NCI-H510A (cell line): Measurements from ENCODE around the gene SLC28A1.
"Not testable (repeated sequence)": the region's sequence is repeated elsewhere in the genome, so short reads cannot be mapped to it uniquely, and the experiment has no call there.

Source experiments
- DNase-seq: peaks from one replicate; lab custom pipeline; 2025; lab: John Stamatoyannopoulos, UW

The SLC28A1 gene

DNA sequence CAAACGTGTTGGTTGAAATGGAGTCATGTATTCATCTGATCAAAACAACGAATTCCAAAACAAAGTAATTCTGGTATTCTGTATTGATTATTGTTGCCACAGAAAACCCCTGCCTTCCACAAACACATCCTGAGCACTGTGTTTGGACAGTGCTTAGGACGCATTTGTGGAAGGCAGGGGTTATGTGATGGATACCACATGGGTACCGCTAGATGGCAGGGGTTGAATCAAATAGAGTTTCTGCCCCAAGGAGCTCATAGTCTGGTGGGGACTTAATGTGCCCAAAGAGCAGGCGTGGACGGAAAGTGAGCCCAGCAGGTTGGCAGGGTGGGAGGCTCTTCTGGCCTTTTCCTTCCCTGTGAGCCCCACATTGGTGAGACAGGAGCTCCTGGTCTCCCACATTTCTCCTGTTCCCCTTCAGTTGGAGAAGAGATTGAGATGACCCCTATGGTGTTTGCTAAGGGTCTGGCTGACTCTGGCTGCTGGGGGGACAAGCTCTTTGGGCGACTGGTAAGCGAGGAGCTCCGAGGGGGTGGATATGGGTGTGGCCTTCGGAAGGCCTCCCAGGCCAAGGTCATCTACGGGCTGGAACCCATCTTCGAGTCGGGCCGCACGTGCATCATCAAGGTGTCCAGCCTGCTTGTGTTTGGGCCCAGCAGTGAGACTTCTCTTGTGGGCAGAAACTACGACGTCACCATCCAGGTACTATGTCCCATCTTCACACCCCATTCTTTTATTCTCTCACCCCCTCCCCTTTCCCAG, 22.1 kb upstream of the SLC28A1 start:
- DNase-seq, result no peak

DNA sequence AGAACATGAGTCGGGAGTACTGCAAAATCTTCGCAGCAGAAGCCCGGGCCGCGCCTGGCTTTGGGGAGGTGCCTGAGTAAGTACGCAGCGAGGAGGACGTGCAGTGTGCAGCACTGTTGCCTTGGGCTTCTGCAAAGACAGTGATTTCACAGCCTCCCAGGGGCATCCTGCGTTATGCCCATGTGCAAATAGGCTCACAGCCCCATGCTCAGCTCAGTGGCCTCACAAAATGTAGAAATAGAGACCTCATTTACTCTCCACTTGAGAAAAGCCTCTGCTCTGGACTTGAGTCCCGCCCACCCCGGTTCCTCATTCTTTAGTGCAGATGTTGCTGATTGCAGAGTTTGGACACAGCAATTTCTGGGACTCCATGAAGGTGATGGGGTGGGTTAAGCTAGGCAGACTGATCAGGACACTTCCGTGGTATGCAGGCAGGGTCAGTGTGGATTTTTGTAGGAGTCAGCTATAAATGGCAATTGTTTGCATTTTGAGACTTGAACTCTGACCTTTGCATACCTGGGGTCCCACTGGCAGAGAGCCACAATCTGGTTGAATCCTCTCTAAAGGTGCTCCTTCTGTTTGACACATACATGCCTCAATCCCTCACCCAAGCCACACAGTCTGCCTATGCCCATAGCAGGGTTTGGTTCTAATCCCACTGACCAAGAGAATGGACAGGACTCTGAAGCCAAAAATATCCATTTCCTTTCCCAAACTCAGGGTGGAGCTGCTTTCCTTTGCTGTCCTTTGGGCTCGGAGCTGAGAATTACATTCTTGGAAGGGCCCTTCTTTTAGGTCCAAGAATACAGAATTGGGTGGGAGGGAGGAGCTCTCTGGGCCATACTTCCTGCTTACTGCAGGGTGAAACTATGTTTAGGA, 20.7 kb upstream of the SLC28A1 start:
- DNase-seq, result no peak

DNA sequence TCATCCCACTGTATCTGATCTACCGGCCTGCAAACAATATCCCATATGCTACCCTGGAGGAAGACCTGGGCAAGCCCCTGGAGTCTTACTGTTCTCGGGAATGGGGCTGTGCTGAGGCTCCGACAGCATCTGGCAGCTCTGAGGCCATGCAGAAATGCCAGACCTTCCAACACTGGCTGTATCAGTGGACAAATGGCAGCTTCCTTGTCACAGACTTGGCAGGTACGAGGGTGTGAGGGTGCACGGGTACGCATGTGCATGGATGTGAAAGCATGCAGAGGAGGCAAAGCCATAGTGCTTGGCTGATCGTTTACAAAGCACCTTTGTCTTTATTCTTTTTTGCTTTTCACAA, 20.0 kb upstream of the SLC28A1 start:
- DNase-seq, result no peak

DNA sequence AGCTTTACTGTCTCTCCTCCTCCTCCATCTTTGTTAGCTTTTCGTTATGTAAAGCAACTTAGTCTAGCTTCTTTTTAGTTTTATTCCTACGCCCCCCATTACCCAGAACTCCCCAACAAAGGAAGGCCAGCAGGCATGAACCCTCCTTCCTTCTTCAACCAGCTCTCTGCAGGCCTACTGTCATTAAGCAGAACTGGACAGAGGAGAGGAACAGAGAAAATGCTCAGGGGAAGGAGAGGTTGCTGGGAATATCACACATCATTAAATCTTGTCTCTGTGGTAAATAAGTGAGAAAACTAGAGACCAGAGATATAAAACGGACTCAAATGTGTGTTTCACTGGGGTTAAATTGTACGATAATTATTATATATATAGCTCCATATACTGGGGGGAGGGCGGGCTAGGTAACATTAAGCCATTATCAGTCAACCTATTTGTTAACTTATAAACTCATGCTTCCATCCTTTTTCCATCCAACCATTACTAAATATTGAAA, 19.3 kb upstream of the SLC28A1 start:
- DNase-seq, result no peak

DNA sequence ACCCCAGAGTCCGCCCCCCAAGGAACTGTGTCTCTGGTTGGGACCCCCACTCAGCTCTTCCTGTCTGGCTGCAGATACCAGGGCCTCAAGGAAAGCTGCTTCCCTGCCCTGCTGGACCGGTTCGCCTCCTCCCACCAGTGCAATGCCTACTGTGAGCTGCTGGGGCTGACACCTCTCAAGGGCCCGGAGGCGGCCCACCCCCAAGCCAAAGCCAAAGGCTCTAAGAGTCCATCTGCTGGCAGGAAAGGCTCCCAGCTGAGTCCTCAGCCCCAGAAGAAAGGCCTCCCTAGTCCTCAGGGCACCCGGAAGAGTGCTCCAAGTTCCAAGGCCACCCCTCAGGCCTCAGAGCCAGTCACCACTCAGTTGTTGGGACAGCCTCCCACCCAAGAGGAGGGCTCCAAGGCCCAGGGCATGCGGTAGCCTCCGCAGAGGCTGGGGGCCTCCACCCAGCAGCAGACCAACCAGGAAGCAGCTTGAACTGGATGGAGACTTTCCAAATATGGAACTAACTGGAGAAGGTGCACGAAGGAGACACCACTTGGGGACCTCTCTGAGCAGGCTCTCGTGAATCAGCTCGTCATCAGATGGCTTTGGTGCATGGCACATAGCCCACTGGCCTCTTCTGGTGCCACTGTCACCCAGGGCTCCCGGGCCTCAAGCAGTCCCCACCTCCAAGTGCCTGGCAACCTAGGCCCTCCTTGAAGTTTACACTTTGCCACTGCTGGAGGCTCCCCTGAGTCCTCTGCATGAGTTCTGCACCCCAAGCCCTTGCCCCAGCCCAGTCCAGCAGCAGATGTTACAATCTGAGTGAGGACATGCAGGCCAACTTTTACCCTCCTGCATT, 16.2 kb upstream of the SLC28A1 start:
- no peak for DNase-seq

DNA sequence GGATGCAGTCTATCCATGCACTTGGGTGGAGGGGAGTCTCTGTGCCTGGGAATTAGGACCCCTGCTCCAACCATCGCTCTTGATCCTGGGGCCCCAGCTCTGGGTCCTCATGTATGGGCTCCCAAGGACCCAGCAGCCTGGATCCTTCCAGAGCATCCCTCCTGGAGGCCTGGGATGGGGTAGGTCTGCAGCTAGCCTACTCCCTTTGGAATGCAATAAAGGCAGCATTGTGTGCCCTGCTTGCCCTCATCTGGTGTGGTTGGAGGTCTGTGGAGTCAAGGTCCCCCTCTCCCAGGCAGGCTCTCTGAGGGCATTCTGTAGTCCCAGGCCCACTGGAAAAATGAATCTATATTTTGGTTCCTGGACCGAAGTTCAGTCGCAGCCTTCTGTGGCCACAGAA, 15.0 kb upstream of the SLC28A1 start:
- no peak for DNase-seq

DNA sequence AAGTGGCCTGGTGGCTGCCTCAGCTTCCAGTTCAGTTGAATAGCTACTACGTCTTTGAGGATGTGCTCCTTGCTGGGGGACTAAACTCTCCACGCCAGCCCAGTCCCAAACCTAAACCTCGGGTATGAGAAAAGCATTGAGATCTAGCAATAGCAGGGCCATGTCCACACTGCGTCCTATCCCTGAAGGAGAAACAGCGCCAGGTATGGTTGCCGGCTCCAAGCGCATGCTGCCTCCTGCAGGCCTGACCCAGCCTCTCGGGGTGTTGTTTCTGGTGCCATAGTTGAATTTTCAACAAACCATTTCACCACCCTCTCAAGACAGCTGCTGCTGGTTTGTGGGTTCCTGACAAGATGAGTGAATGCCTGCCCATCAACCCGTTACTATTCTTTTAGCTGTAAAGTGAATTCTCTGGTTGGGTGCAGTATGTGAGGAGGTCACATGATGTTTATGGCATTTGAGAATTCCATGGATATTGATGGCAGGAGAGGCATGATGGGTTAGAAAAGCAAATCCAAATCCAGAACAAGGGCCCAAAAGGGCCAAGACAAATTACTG, 13.0 kb upstream of the SLC28A1 start:
- DNase-seq, result no peak

DNA sequence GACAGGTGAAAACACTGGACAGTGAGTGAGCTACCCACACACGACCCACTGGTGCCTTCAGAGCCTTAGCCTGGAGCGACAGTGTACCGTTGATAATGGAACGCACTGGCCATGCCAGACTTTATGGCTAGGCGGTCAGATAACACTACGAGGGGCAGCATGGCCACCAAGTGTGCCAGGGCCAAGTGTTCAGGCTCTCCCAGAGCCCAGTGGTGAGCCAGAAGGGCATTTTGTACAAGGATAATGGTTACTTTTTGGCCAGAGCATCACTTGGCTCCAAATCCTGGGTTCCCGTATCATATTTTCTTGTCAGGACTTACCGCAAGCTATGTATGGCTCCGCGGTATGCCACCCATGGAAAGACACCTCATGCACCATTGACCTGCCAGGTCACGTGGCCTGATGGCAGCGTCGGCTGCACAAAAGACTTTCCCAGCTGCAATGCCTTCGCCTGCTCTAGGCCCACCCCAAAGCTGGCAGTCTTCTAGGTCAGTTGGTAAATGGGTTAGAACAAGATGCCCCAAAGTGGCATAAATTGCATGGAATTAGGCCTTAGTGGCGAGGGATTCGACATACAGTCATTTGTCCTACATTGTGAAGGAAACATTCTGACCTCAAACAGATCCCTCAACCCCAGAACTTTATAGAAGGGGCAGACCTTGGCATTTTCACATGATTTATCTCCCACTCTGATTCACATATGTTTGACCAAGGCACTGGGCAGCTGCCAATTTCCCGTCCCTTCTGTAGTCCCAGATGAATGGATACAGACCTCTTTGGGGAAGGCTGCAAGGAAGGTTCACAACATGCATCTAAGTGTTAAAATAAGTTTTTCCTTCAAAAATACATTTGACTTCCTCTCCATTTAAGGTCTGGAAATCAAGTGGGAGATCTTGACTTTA, 12.2 kb upstream of the SLC28A1 start:
- no peak for DNase-seq

DNA sequence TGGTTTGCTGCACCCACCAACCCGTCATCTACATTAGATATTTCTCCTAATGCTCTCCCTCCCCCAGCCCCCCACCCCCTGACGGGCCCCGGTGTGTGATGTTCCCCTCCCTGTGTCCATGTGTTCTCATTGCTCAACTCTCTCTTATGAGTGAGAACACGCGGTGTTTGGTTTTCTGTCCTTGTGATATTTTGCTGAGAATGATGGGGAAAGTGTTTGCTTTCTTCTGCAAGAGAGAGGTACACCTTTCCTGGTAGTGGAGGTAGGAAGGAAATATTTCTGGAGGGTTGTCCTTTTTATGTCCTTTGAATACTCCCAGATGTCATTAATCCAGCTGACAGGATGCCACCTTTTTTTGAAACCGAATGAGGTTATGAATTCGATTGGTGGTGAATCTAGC, 10.5 kb upstream of the SLC28A1 start:
- DNase-seq, result no peak

DNA sequence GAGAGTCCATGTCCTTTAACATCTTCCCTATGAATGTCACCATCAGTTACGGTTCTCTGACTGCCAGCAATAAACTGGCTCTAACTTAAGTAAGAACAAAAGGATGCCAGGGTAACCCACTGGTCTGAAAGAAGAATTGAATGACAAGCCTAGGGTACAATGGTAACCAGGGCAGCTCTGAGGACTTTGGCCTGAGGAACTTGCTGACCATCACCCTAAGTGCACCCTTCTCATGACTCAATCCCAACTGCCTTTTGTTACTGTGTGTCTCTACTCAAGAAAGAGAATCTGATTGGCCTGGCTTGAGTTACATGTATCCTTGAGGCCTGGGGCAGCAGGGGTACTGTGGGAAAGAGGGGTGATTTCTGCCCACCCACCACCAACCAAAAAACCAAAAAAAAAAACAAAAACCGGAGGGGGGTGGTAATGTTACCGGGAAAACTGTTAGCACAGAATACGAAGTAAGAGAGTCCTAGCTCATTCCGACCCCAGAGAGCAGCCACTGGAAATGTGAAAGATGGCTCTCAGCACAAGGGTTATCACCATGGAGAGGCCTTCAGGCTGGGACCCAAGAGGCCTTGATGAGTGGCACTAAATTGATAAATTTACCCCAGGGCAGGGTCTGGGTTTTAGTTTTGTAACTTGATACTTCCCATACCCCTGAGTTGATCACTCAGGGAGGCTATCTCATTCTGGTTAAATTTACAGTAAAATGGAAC, 9.3 kb upstream of the SLC28A1 start:
- DNase-seq, result no peak

DNA sequence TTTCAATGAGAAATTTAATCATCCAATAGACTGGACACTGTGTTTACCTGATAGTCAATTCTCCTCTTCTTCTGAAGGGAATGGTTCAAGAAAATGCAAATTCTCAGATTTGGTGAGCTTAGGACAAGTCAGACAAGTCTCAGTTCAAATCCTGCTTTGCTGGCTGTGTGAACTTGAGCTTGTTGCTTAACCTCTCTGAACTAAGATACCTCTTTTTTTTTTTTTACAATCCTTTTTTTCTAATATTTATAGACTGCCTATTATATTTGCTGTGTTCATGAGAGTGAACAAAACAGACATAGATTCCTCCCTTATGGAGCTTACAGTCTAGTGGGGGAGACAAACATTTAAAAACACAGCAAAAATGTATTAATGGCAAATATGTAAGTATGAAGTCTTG, 8.2 kb upstream of the SLC28A1 start:
- no peak for DNase-seq

DNA sequence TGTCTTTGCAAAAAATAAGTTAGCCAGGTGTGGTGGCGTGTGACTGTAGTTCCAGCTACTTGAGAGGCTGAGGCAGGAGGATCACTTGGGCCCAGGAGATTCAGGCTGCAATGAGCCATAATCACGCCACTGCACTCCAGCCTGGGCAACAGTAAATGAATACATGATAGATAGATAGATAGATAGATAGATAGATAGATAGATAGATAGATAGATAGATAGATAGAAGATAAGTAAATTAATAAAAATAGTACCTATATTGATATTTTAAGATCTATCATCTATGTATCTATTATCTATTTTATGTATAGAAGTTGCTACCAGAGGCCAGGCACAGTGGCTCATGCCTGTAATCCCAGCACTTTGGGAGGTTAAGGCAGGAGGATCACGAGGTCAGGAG, 6.8 kb upstream of the SLC28A1 start:
- not testable (repeated sequence) for DNase-seq

DNA sequence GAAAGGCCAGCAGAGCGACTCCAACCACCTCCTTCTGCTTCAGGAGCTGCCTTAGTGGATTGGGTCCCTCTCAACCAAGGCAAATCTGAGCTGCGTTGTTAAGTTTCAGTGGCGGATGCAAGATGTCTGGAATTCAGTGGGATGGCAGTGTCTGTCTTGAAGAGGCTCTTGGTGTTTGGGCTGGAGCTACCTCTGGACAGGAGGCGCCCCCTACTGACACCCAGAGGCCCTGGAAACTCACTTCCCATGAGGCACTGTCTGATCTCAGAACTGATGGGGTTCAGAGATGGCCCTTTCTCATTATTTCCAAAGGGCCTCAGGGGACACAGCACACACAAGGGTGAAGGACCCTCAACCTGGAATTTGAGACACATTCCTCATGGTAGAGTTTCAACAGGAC, 6.0 kb upstream of the SLC28A1 start:
- DNase-seq, result peak; percentile 13

DNA sequence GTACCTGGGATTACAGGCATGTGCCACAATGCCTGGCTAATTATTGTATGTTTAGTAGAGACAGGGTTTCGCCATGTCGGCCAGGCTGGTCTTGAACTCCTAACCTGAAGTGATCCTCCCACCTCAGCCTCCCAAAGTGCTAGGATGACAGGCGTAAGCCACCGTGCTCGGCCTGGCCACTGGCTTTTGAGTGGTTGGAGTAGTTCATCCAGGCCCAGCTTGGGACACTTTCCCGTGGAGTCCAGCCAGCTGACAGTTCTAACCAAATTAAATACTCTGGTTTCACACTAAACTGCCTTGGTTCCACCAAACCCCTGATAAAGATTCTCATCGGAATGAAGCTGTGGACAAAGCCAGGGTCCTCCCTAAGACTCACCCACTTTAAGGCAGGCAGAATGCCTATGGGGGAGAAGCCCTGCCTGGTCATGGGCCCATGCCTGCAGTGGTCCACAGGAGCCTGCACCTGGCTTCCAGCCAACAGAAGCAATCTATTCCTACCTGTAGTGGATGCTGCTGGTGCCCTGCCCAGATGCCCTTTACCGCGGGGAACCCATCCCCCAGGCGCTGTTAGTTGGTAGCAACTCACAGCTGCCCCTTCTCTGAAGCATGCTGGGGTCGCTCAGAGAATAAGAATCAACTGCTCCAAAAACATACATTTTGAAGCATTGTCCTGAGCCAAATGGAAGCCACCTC, 5.2 kb upstream of the SLC28A1 start:
- no peak for DNase-seq

DNA sequence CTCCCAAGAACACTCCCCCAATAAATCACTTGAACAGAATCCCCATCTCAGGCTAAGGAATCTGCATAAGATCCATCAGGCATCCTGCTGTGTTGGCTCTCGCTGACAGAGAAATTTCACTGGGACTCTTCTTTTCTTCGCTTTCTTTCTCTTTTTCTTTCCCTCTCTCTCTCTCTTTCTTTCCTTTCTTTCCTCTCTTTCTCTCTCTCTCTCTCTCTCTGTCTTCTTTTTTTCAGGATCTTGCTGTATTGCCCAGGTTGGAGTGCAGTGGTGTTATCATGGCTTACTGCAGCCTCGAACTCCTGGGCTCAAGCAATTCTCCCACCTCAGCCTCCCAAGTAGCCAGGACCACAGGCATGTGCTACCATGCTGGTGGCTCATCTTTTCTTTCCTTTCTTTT, 4.5 kb upstream of the SLC28A1 start:
- no peak for DNase-seq

DNA sequence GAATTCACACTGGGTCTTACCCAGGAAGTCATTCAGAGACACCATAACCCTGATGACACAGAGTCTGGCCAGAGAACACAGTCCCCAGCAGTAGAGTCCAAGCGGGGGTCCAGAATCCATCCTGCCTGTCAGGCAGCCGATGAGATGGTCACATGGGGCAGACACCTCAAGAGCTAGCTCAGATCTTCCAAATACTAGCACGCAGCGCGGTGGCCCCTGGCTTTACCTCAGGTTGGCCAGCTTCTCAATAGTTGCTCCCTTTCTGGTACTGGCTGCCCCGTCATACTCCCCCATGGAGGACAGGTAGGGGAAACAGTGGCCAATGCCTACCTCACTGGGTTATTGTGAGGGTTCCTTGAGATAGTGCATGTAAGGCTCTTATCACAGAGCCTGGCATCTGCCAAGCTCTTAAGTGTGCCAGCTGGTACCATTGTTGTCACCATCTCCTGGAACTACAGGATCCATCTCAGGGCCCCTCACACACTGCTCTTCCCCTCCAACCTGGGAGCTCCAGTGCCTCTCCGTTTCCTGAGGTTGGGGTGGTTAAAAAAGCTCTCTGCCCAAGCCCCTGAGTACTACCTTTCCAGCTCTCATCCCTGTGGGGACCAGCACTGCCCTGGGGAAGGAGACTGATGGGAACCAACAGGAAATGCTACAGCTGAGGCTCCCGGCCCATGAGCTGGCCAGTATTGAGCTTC, 3.5 kb upstream of the SLC28A1 start:
- no peak for DNase-seq

DNA sequence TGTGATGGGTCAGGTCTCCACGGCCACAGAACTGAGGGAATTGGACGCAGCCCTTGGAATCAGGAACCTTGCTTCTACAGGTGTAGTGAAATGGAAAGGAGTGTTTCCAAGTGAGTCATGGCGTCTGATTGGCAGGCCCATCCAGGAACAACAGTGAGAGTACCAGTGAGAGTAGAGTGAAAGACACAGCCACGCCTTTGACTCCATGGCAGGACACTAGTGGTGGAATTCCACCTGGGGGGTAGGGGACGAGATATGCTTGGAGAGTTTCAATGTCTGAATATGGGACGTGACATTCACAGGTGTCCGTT, 3.0 kb upstream of the SLC28A1 start:
- DNase-seq, result no peak

DNA sequence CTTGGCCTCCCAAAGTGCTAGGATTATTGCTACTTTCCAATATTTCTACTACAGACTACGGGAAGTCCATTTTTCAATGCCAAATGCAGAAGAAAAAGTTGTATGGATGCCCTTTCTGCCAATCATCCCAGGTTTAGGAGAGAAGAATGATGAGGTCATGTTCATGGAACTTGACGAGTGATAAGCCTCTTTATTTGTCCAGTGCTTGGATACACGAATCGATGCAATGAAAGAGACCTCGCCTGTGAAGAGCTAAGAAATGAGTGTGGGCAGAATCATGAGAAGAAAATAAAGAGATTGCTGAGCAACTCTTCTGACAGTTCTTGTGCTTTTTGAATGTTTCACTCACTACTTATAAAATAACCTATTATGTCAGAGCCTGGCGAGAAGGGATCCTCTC, 996 bp upstream of the SLC28A1 start:
- DNase-seq, result no peak

DNA sequence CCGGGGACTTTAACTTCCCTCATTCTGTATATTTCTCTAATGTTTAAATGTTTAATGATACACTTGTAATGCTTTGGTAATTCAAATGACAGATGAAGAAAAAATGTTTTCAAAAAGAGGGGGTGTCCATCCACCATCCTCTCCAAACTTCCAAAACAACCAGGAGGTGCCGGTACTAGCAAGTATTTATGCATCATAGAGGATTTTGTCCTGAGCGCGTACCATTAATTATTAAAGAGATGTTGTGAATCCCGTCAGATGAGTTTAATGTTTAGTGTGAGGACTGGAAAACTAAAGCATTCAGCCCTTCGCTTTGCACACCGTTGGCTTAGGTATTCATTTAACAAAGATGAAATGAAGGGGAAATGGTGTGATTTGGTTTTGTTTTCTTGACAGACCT, 1.3 kb downstream of the SLC28A1 start:
- DNase-seq, result no peak
